ENCODE results near the gene SOBP.

Gene SOBP

DNA sequence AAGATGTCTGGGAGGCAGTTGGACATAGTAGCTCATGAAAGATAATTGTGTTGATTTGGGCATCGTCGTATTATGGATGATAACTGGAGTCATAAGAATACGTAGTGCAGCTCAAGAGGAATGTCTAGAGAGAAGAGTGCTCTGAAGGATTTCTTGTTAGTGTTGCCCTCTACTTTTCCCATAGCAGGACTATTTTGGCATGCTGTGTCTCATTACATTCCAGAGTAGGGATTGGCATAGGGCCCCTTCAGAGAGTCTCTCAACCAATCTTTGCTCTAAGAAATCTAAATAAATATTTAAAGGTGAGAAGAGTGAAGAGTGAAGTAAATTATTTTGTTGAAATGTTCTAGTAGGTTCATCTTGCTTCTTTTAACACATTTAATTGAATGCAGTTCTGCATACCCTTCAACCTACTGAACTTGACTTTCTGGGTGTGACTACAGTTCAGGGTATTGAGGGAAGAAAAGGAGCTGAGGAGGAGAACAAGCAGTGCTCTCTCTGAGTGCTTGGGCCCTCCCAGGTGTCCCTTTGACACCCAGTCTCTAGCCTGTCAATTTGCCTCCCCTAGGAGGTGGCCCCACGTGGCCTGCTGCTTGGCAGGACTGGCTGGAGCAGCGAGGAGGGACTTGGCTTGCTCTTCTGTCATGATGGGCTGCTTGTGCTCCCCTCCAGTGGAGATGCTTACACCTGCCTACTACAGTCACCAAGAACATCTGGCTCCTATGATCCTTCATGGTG lies 33.3 kb downstream of the SOBP start:
- no peak for DNase-seq (ENCODE audit: low read depth)

DNA sequence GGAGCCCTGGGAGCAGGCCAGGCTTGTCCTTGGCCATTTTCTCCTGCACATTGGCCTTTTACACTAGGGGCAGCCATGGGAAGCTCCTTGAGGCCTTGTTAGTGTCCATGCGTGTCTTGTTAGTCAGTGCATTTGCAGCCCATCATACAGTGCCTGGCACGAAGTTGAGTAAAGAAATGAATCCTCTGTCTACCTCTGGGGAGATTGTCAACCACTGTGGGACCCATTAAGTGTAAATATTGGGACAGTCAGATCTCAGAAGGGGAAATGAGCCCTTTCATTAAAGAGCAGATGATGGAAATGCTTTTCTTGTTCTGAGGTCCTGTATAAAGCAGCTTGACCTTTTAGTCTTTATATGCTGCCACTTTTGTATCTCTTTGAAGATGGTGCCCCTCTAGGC lies 33.9 kb downstream of the SOBP start:
- no peak for DNase-seq (ENCODE audit: low read depth)

DNA sequence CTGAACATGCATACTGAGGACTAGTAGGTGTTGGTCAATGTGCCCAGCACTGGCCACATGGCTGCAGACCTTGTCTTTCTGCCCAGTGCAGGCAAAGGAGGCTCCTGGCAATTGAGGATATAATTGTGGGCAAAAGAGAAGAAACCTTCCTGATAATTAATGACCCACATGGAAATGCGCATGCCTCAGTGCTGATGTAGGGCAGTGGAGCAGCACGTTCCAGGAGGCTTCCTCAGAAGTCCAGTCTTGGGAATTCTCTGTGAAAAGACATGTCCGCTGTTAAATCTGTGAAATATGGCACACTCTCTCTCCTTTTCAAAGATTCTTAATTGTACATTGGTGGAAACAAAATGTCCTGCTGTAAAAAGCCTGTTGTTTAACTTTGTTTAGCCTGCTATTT lies 34.7 kb downstream of the SOBP start:
- no peak for DNase-seq (ENCODE audit: low read depth)

DNA sequence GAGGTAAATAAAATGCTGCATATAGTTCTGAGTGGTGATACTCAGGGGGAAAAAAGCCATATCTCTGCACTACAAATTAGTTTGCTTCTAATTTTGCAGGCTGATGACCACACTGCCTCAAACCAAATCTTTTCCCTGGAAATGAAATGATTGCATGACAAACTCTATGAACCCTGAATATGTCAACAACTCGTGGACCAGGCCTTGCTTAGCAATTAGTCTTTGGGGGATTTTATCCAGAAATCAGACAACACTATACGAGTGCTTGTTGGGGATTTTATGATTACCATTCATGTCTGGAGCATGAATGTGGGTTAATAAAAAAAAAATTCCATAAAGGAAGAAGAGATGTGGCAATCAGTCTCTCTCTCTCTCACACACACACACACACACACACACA lies 42.0 kb downstream of the SOBP start:
- DNase-seq (ENCODE audit: low read depth): no peak

DNA sequence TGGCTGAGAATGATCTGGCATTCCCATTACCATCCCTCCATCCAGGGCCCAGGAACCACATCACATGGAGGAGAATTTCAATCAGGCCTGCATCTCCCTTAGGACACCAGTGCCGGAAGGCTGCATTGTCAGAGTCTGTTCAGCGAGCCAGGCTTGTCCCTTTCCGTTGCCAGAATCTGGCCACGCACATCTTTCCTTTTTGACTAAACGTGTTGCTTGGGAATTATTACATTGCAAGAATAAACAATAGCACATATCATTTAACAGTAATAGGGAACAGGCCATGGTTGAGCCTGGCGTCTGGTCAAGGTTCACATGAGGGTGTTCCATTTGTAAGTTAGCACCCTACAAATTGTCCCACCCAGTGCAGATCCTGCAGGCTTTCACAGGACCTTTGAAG lies 42.8 kb downstream of the SOBP start:
- no peak for DNase-seq (ENCODE audit: low read depth)

DNA sequence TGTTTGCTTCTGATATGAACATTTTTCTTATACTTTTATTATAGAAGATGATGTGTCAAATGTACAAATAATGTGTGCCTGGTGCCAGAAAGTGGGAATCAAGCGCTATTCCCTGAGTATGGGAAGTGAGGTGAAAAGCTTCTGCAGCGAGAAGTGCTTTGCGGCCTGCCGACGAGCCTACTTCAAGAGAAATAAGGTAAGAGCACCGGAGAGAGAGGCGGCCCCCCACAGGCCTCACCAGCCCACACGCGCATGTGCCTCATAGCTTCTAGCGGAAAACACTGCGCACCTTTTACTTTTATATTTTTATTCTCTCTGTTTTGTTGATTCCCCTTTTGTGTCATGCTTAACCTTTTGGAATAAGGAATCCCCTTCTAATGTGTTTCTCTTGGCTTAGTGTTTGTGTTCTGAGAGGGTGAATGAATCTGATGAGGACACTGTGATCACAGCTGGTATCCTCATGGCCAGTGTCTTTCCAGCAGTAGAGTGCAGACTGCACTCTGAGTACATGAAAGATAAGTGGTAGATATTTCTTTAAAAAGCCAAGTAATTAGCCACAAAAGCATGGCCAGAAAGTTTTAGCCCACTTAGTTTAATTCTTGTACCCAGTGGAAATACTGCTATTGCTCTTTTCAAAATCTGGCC lies 43.6 kb downstream of the SOBP start:
- DNase-seq (ENCODE audit: low read depth): no peak

DNA sequence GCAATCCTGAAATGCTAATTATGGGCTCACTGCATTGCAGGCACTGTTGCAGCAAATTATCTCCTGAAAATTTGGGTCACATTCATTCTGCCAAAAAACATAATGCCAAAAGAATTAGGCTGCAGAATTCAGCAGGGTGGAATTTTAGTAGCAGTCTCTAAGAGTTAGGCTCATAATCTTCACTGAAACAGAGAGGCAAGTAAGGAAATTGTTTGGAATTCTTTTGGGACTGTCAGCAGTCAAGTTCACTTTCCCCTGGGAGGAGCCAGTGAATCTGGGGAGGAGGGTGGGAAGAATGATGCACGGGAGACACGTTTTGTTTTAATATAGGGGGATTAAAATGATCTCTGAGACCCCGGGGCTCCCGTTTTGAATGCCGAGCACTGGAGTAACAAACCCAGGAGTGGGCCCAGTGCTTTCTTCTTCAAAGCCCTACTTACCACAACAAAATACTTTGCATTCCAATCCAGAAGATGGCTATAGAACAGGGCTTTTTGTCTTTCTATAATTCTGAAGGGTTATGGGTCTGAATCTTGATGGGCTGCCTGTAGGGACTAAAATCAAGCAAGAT lies 44.7 kb downstream of the SOBP start:
- DNase-seq (ENCODE audit: low read depth): no peak

DNA sequence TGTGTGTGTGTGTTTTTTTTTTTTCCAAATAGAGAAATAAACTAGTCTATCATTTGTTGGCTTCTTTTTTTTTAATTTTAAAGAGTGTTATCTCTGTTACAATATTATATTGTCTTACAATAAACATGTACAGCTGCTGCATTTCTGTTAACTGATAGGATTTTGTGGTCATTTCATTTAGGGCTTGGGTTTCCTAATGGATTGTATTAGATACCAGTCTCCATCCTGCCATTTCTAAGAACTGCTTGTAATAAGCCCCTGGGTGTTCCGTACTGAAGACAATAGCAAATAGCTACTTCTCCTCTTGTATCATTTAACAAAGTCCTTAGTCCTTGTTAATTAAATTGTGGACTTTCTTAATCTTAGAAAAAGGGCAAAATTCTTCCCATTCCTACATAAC lies 45.7 kb downstream of the SOBP start:
- no peak for DNase-seq (ENCODE audit: low read depth)

DNA sequence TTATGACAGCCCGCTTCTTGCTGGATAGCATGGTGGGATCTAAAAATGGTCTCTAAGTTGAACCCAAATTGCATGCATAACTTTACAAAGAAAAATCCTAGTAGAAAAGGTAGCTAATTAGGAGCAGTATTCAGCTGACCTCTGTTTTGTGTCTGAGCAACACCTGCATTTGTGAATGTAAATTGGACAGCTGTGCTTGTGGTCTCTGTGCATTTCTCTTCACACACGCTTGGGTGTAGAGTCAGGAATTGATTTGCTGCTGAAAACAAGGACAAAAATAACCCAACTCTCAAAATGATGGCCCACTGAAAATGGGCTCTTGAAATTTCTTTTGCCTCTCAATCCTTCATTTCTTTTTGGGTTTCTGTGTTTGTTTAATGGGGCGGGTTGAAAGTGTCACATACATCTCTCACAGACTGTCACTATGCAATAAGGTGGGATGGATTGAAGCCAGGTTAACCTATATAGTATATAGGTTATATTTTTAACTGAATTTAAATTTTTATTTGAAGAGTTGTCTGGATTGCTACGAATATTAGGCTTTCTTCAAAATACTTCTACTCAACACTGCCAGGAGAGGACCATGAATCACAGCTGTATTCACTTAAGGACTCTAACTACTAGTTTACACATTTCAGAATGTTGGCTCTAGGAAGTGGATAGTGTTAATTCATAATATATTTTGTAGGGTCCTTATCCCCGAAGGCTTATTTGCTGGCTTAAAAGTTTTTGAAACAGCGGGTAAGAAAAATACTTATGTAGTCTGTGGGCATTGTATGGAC lies 46.5 kb downstream of the SOBP start:
- no peak for DNase-seq (ENCODE audit: low read depth)

DNA sequence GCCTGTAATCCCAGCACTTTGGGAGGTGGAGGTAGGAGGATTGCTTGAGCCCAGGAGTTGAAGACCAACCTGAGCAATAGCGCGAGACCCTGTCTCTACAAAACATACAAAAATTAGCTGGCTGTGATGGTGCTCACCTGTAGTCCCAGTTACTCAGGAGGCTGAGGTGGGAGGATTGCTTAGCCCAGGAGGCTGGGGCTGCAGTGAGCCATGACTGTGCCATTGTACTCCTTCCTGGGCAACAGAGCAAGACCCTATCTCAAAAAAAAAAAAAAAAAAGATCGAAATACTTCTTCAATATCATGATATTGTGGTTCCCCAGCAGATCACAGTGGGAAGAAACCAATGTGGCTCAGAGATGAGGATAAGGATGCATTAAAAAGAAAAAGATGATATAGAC lies 47.6 kb downstream of the SOBP start:
- DNase-seq (ENCODE audit: low read depth): no peak

DNA sequence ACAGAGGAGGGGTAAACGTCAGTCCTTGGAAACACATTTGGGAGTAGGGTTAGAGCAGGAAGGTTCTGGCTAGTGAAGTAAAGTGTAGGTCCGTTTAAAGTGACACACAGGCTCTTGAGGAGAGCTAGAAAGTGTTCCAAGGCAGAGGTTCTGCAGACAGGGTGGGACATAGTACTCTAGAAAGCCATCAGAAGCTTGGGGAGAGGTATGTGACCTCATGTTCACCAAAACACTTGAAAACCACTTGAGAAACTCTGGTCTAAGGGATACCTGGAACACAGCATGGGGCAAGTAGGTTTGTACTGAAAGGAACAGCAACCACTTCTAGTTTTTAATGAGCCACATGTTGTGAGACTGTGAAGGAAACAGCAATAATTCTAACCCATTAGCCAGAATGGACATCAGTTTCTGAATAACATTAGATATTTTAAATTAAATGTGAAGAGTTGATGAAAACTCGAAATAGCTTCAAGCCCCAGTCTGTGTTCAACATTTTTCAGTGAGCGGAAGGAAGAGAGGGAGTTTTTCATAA lies 49.0 kb downstream of the SOBP start:
- DNase-seq (ENCODE audit: low read depth): no peak

DNA sequence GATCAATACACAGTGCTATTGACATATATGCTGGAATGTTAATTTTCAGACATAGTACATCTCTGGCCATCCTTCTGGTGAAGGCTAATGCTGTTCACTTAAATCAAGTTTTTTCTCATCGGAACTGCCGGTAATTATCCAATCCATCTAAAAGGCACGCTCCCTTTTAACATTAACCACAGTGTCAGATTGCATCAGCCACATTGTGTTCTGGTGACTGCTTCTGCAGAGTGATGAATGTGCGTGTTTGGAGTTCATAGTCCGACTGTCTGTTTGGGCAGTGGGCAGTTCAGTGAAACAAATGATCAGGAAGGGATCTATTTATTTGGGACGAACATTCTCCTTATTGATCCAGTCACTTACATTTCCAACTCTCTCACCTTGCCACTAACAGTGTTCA lies 49.5 kb downstream of the SOBP start:
- DNase-seq (ENCODE audit: low read depth): no peak

DNA sequence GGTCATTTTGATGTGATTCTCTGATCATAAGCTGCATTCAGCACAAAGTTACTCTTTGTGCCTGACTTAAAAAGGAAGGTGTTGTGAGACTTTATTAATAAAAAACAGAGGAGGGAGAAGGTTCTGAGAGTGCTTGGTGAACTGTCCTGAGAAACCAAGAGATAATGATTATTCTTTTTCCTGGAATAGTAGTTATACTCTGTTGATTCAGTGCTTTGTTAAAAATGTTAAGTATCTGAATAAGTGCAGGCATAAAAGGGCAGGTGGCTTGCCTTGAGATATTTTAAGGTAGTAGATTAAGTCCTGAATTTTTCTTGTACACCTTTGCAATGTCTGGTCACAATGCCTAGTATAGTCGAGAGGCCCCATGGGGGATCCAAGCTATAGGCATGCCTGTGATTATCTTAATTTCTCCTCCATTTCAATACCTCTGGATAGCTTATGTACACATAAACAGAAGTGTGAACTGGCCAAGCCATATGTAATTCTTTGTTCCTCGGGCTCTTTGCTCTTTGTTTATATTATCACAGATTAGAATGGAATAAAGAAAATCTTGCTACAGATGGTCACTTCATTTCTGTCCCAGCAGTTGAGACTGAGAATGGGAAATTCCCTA lies 50.0 kb downstream of the SOBP start:
- DNase-seq (ENCODE audit: low read depth): no peak

DNA sequence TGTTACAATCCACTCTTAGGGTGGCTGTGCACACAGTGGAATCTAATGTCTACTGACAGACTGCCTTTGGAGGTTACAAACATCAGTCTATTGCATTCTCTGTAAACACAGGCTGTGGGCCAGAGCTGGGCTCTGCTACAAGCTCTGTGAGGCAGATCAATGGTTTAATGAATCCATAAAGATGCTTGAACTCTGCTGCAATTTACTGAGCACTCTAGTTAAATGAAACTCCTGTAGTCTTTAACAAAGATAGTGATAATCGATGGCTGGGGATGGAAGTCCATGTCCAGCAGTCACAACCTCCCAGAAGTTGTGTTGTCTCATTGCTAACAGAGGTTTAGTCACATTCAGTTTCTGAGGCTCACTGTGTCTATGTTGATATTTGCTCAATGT lies 50.5 kb downstream of the SOBP start:
- DNase-seq (ENCODE audit: low read depth): no peak

DNA sequence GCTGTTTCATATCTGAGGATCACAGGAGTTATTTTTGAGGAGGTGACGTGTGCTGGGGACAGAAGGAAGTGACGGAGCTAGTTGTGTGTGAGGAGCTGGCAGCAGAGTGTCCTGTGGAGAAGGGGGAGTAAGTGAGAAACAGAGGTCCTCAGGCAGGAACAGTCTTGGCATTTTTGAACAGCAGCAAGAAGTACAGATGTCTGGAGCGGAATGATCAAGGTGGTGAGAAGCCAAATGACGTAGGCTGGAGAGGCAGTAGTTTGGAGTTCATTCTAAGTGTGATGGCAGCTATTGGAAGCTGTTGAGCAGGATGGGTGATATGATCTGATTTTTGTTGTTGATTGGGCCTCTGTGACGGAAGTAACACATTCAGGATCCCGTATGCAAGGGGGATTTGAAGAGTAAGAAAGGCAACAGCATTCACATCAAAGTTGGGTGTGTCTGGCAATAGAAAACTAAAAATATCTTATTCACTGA lies 52.3 kb downstream of the SOBP start:
- no peak for DNase-seq (ENCODE audit: low read depth)

DNA sequence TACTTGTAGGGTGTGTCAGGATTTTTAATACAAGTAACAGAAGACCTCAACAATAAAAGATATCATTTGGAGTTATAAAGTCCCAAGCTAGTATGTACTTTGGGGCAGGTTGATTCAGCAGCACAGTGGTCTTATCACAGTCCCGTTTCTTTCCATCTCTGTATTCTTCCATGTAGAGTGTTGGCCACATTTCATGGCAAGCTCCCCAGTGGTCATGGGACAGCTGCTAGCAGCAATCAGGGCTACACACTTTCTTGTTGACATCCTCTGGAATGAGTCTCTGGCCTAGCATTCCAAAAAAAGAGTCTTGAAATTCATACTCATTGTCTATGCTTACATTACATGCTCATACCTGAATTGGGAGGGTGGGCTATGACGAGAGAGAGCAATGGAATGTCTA lies 53.2 kb downstream of the SOBP start:
- no peak for DNase-seq (ENCODE audit: low read depth)

DNA sequence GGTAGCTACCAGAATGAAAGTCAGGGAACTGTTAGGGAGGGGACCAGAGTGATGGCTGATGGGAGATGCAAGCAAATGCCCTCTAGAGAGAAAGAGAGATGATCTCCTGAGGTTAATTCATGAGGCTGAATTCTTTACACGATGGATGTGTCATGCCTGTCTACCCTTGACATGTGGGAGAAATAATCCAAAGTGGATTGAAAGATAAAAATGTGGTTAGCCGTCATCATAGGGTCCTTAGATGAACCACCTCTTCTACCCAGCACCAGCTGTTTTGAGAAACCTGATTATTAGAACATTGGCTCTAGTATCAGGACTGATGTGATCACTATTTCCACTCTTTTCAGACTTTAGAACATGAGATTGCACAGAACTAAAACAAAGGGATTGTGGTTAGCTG lies 53.6 kb downstream of the SOBP start:
- DNase-seq (ENCODE audit: low read depth): no peak

DNA sequence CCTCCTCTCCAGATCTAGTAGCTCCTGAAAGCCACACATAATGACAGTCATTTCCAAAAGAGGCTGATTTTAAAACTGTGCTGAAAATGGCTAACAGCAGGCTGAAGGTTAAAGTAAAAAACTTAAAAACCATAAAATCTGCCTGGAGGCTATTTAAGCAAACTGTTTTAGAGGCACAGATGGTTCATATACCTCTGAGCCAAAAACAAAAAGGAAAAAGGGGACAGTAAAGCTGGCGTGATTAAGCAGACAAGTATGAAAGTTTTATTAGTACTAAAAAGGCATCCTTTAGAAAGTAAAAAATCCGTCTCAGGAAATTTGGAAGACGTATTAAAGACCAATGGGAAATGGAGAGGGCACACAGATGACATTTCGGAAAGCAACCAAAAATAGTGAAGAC lies 55.8 kb downstream of the SOBP start:
- no peak for DNase-seq (ENCODE audit: low read depth)

DNA sequence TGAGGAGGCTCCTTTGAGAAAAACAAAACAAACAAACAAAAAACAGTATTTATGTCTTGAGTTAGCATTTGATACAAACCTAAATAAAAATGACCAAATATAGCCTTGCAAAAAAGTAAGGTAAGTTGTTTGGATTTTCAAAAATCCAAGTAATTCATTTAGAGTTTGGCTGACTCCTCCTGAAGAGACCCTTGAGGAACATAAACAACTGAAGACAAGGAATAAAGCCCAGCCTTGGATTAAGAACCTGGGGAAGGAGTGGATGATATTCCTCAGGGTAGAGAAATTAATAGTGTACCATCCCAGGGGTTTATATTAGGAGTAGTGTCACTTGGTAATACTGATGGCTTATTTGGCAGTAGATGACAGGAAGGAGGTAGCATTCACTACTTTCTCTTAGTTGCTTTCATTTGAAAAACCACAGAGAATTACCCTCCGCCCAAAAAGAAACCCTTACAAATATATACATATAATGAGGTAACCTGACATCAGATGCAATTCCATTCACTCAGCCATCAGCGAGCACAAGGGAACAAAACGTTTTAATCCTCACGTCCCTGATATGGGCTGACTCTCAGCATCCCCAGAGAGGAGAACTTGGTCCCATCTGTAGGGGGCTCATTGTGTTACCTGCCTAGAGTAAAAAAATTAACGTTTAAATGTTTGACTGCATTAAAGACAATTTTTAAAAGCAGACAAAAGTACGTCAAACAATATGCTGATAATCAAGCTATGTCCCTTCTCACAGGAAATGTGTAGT lies 57.0 kb downstream of the SOBP start:
- no peak for DNase-seq (ENCODE audit: low read depth)

DNA sequence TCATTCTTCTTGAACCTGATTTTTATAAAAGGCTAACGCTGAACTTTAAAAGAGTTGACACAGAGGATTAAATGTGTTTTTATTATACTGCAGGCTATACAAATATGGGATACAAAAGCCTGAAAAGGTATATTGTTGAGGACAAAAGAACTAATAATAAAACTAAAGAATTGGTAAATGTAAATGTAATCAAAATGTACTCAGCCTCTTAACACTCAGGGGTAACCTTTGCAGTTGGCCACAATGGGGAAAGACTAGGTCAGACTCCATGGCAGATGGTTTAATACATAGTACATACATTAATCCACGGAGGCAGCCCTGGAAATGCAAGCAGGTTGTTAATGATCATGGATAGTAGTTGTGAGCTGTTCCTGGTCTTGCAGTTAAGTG lies 57.5 kb downstream of the SOBP start:
- no peak for DNase-seq (ENCODE audit: low read depth)

DNA sequence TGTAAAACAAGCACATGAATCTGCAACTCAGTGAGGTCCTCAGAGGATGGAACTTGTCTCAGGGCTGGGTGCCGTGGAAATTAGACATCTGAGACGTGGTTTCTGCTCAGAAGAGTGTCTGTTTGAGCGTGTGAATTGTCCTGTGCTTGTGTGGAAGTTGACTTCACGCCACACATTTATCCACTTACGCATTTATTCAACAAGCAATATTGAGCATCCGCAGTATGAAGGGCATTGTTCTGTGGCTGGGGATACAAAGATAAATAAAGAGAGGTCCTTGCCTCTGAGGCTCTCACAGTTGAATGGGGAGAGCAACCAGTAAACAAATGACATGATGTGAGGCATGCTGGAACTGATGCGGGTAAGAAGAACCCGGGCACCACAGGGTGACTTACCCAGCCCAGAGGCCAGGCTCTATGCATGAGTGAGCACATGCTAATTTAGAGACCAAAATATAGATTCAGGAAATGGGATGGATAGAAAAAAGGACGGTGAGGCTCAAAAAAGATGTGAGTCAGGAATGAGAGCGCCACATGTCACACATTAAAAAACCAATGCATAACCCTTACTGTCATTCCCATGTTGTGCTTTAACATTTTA lies 60.4 kb downstream of the SOBP start:
- no peak for DNase-seq (ENCODE audit: low read depth)

Data from HS-5 (cell line).